Astrocyte of the cerebellum (primary cell): Measurements from ENCODE around the gene SH3RF3.

Experiments
- DNase-seq: peaks from one replicate; pipeline ENCODE4 v3.0.0-alpha.2; 2011; ENCODE audit warnings: low read depth
- H3K4me3 ChIP-seq: 2 replicates; pipeline ENCODE4 v1.5.1; 2011; ENCODE audit warnings: mild to moderate bottlenecking, low read depth, low read length, moderate library complexity
- in situ Hi-C: cut with HindIII; loops from 2 replicates; pipeline ENCODE4 v1.10.0; 2017; ENCODE audit warnings: low sequenced_read_pairs
- TF ChIP-seq, protein P1 (sequence below): IDR thresholded peaks from 2 replicates; pipeline ENCODE4 v1.5.1; 2012; ENCODE audit warnings: low read length, low read depth, moderate library complexity, mild to moderate bottlenecking; ENCODE audit errors: missing control alignments

Gene SH3RF3

DNA sequence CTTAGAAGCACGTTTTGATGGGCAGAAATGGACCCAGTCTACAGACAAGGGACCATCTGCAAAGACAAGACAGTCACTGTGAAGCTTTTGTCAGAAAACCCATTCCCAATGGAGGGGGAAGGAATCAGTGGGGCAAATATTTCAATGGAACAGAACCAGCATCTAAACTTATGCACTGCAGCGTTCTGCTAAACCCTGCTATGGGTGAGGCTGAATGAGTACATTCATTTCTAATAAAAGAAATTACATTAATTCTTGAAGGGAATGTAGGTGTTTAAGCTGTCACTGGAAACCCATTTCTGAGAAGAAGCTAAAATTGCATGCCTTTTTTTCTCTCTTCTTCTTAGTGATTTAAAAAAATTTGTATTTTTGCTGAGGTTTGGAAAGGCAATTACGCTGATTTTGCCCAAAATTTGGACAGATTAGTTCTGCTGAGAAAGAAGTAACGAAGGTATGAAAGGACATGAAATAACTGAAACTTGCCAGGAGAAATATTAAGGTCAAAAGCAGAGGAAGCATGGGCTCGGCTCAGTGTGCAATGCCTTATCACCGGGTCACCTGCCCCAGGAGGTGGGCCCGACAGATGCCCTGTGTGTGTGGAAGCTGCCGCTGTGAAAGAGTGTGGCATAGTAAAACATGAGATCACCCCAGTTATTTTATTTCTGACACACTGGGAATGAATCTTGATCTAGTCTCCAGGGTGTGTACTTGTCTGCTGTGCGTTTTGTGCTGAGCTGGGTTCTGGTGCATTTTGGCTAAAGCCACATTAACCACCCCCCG is 24.2 kb downstream of the SH3RF3 start:
- TF ChIP-seq, protein P1, sequence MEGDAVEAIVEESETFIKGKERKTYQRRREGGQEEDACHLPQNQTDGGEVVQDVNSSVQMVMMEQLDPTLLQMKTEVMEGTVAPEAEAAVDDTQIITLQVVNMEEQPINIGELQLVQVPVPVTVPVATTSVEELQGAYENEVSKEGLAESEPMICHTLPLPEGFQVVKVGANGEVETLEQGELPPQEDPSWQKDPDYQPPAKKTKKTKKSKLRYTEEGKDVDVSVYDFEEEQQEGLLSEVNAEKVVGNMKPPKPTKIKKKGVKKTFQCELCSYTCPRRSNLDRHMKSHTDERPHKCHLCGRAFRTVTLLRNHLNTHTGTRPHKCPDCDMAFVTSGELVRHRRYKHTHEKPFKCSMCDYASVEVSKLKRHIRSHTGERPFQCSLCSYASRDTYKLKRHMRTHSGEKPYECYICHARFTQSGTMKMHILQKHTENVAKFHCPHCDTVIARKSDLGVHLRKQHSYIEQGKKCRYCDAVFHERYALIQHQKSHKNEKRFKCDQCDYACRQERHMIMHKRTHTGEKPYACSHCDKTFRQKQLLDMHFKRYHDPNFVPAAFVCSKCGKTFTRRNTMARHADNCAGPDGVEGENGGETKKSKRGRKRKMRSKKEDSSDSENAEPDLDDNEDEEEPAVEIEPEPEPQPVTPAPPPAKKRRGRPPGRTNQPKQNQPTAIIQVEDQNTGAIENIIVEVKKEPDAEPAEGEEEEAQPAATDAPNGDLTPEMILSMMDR = no peak
- no peak overlapping the region for H3K4me3 ChIP-seq
- in situ Hi-C loops = no loop called here
- DNase-seq = no peak

DNA sequence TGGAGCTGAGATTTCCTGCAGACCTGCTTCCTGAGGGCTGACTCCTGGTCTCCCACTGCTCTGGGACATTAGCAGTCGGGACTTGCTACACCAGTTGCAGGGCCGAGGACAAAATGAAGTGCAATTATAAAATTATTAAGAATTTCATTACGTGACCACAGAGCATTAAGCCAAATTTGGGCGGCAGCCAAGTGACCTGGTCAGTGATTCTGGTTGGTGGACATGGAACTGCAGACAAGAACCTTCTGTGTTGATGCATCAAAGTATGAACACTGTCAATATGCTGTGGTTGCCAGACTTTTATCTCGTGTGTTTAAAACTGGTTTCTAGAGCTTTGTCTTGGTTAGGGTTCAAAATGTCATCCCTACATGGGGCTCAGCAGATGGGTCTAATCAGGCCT is 24.8 kb downstream of the SH3RF3 start:
- TF ChIP-seq, protein P1 = no peak
- no peak overlapping the region for H3K4me3 ChIP-seq
- in situ Hi-C loops = no loop called here
- DNase-seq = no peak

DNA sequence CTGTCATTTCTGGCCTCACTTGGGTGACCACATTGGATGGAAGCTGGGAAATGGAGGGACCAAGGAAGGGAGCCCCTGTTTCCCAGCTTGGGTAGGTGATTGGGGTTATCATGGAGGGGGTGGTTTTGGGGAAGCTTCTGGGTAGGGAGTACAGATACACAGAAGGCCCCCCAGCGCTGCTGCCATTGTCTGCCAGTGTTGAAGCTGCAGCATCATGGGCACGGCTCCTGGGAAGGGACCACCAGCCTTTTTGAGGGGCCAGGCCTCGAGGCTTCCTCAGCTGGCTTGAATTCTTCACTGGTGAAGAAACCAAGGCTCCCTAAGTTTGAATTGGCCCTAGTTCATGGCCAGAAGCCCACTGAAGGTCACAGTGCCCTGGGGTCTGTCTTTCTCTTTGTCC is 25.2 kb downstream of the SH3RF3 start:
- TF ChIP-seq, protein P1 = no peak

DNA sequence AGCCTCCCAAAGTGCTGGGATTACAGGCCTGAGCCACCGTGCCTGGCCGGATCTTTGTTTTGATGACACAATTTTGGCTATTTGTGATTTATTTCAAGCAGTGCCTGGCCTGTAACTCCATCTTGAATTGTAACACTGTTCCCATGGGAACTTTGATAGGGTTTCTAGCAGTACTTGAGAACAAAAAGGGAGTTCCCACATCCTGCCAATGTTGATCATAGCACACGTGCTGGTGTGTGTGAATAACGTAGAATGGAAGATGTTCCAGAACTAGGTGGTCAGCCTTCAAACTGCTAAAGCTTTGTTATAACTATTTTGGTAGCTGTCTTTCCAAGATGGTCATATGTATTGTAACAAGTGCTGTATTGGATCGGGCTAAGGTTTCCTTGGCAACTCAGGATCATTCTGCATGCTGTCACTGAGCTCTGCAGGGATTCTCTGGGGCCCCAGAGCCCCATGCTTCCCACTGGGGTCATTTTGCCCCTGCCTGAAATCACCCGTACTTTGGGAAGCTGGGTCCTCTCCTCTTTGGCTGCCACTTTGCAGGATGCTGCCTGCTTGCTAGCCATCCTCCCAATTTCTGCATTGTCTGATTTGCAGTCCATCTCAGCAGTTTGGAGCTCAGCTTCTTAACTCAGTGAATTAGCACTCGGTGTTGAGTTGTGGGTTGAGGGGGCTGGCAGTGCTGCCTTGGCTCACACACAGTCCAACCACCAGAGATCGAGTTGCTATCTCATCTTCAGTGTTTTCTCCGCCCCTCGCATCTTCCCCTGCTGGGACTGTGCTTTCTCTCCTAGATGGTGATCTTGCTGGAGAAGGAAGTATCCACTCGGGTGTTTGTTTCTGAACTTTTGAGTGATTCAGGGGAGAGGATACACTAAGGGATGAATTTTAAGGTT is 26.8 kb downstream of the SH3RF3 start:
- in situ Hi-C loops = no loop called here
- no peak overlapping the region for H3K4me3 ChIP-seq
- TF ChIP-seq, protein P1 = no peak
- DNase-seq = peak; percentile 41

More for the DNA sequence above, 25.2 kb downstream of the SH3RF3 start:
- in situ Hi-C loops = no loop called here
- no peak overlapping the region for H3K4me3 ChIP-seq
- DNase-seq = no peak

DNA sequence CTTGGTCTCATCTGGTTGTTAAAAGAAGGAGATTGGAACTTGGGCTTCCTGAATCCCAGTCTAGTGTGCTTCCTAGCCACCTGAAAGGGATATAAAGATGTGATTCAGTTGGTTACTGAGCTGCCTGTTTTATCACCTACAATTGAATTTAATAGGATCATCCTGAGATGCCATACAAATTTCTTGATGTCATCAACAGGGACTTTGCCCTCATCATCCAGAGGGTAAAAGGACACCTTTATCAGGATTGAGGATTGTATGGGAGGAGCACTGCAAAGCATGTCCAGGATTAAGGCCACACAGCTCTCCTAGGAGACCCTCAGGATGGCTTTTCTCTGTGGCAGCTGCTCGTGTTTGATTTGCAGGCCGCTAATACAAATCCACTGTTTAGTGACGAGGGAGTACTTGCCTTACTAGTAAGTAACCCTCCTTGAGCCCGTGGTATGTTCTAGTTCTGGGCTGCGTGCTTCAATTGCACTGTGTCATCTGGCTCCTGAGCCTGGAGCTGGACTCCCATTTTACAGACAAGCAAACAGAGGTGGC is 28.6 kb downstream of the SH3RF3 start:
- no peak overlapping the region for H3K4me3 ChIP-seq
- TF ChIP-seq, protein P1 = no peak
- no peak for DNase-seq
- in situ Hi-C loops = no loop called here

DNA sequence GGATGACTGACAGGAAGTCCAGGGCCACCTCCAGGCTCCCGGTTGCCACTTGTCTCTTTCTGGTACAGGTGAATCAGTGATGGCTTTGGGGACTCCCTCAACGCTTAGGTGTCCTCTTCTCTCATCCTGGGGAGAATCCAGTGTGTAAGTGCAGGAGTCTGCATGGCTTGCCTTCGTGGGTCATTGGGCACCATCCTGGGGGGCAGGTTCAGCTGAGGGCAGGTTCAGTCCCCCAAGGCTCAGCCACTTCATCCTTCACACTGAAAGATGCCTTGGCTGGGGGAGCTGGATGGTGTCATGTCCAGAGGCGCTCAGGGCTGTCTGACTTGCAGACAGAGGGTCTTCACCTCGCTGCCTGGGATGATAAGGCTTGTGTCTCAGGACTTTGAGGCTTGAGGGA is 29.2 kb downstream of the SH3RF3 start:
- no peak overlapping the region for H3K4me3 ChIP-seq
- DNase-seq = no peak
- TF ChIP-seq, protein P1 = no peak
- in situ Hi-C loops = no loop called here
